K562 (cell line): ENCODE measurements around the gene SLC25A10. TPM values are rescaled to one million over a fixed set of nuclear protein-coding genes. Genes with fewer than 3 reads are reported as not detected.
A peak's percentile ranks its signal among the peaks of the same experiment; 100 is the strongest.

Source experiments
- CBFA2T3 ChIP-seq: fragments of 450-650 bp; IDR thresholded peaks from 2 replicates; pipeline ENCODE4 v1.6.1; 2017
- CHD1 ChIP-seq: fragments of 200-600 bp; sonication (generic); IDR thresholded peaks from one replicate; pipeline ENCODE4 v1.6.1; 2012; ENCODE audit warnings: mild to moderate bottlenecking, moderate library complexity, low read length, inconsistent platforms
- CREB5 ChIP-seq: fragments of 250-450 bp; sonication (Bioruptor Pico); IDR thresholded peaks from 2 replicates; pipeline ENCODE4 v1.5.0; 2020; ENCODE audit warnings: mild to moderate bottlenecking
- MBD2 ChIP-seq: sonication (generic); IDR thresholded peaks from 2 replicates; pipeline ENCODE4 v1.6.1; 2016; ENCODE audit warnings: low read depth, borderline replicate concordance
- RBM25 ChIP-seq: fragments of 200-400 bp; formaldehyde crosslinking; IDR thresholded peaks from 2 replicates; pipeline ENCODE4 v1.6.1; 2018; ENCODE audit warnings: low read length, low read depth, moderate library complexity; ENCODE audit not compliant: severe bottlenecking
- REST ChIP-seq, 2 experiments: fragments of 450-650 bp; formaldehyde crosslinking in 1 of 2; IDR thresholded peaks; 2 replicates each; pipeline versions ENCODE4 v1.4.0 to v1.6.1; 2014 to 2020; ENCODE audit warnings: mild to moderate bottlenecking in 2 of 2, borderline replicate concordance in 1 of 2, low read depth in 1 of 2
- SIN3B ChIP-seq: fragments of 450-650 bp; IDR thresholded peaks from 2 replicates; pipeline ENCODE4 v1.6.1; 2017; ENCODE audit warnings: low read depth, mild to moderate bottlenecking, moderate library complexity
- SP2 ChIP-seq: IDR thresholded peaks from 2 replicates; pipeline ENCODE4 v1.6.1; 2011; ENCODE audit warnings: mild to moderate bottlenecking, low read depth, low read length, moderate library complexity; ENCODE audit not compliant: poor library complexity, severe bottlenecking; ENCODE audit errors: extremely low read depth
- SRSF3 ChIP-seq: fragments of 200-400 bp; formaldehyde crosslinking; IDR thresholded peaks from 2 replicates; pipeline ENCODE4 v1.6.1; 2016; ENCODE audit warnings: mild to moderate bottlenecking, low read length, moderate library complexity; ENCODE audit not compliant: insufficient read depth
- ZFP36 ChIP-seq: fragments of 150-350 bp; IDR thresholded peaks from 2 replicates; pipeline ENCODE4 v1.6.1; 2018; ENCODE audit warnings: low read length, low read depth; ENCODE audit not compliant: partially characterized antibody
- ZNF134 ChIP-seq: fragments of 250-450 bp; sonication (Bioruptor Pico); conservative IDR thresholded peaks from 2 replicates; pipeline ENCODE4 v1.4.0; 2020
- polyA plus RNA-seq, 8 experiments: library from polyadenylated mRNA; depleted of rRNA in 4 of 8; stranded (reverse) in 5 of 8; unstranded in 3 of 8; fragments of >200 nt; fragmentation: Nextera tagmentation in 2 of 8; fragmentation: Illumina TruSeq in 1 of 8; extraction: Ambion mirVana in 2 of 8; extraction: Trizol in 1 of 8; gene quantifications; 2 replicates each; pipeline versions ENCODE4 v1.2.1 to v1.2.3, GENCODE V29; 2011 to 2014; ENCODE audit warnings: inconsistent platforms in 1 of 8, missing spikeins in 1 of 8
- total RNA-seq, 7 experiments: library from RNA; depleted of rRNA in 6 of 7; stranded (reverse); fragments of >200 nt in 6 of 7; fragmentation: Illumina TruSeq in 2 of 7; extraction: Trizol in 2 of 7; gene quantifications; 2 replicates each; pipeline versions ENCODE4 v1.2.1 to v1.2.3, GENCODE V29; 2011 to 2021; ENCODE audit warnings: low replicate concordance in 1 of 7
- TF ChIP-seq, protein P1 (sequence below), 2 experiments: IDR thresholded peaks; 2 replicates each; pipeline ENCODE4 v1.6.1; 2012; ENCODE audit warnings: improper control_type of control experiment in 2 of 2, low read depth in 2 of 2, low read length in 2 of 2, borderline replicate concordance in 1 of 2
- TF ChIP-seq, protein P2 (sequence below): IDR thresholded peaks from 2 replicates; pipeline ENCODE4 v1.6.1; 2012; ENCODE audit warnings: low read depth, low read length, improper control_type of control experiment, borderline replicate concordance

Gene SLC25A10
- total and polyA plus RNA-seq, 9 of the 15 experiments (the other 6 are each of a cell fraction or from before 2014, with no cell fraction given) = 0.10 to 85.6 (median 34.3) TPM

DNA sequence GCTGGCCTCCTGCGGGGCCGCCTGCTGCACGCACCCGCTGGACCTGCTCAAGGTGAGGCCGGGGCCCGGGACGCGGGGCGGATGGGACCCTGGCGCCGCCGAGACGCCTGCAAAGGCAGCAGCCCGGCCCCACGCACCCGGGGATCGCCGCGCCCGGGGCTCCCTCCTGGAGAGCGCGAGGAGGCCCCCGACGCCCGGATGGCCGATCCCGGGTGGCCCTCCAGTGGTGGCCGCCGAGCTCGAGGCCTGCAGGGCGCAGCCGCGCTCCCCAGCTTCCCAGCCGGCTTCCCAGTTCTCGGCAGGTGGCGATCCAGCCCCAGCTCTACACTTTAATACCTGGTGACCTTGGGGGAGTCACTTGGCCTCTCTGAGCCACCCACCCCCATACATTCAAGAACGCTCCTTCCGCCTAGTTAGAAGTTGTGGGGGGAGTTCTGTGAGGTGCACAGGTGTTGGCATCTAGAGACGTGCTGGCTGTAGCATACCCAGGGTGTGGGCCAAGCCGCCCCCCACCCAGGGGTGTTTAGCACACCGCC lies 452 bp downstream of the SLC25A10 start (continued):
- peak; percentile 33; the same call in 1 of the 2 replicates for TF ChIP-seq REST (IDR thresholded peaks at IDR 0.05; ENCODE audit: borderline replicate concordance)
- TF ChIP-seq REST (CRISPR knock-in tag; IDR thresholded peaks at IDR 0.05; ENCODE audit: low read depth) = no peak
- TF ChIP-seq MBD2 = no peak
- TF ChIP-seq SIN3B = no peak; the same call in 1 of the 2 replicates
- TF ChIP-seq RBM25 = no peak
- no peak for TF ChIP-seq CHD1
- TF ChIP-seq CREB5 = no peak
- TF ChIP-seq, protein P1, sequence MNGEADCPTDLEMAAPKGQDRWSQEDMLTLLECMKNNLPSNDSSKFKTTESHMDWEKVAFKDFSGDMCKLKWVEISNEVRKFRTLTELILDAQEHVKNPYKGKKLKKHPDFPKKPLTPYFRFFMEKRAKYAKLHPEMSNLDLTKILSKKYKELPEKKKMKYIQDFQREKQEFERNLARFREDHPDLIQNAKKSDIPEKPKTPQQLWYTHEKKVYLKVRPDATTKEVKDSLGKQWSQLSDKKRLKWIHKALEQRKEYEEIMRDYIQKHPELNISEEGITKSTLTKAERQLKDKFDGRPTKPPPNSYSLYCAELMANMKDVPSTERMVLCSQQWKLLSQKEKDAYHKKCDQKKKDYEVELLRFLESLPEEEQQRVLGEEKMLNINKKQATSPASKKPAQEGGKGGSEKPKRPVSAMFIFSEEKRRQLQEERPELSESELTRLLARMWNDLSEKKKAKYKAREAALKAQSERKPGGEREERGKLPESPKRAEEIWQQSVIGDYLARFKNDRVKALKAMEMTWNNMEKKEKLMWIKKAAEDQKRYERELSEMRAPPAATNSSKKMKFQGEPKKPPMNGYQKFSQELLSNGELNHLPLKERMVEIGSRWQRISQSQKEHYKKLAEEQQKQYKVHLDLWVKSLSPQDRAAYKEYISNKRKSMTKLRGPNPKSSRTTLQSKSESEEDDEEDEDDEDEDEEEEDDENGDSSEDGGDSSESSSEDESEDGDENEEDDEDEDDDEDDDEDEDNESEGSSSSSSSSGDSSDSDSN (IDR thresholded peaks at IDR 0.05; ENCODE audit: borderline replicate concordance in 1 of 2, low read depth in 2 of 2, low read length in 2 of 2) = peak in 1 of 2 experiments; percentile 95; a peak in 3 of 4 replicates
- TF ChIP-seq ZNF134 (CRISPR knock-in tag) = no peak
- TF ChIP-seq SRSF3 = no peak
- TF ChIP-seq CBFA2T3 = no peak
- TF ChIP-seq SP2 = no peak
- TF ChIP-seq ZFP36 = peak; percentile 83
- TF ChIP-seq, protein P2, sequence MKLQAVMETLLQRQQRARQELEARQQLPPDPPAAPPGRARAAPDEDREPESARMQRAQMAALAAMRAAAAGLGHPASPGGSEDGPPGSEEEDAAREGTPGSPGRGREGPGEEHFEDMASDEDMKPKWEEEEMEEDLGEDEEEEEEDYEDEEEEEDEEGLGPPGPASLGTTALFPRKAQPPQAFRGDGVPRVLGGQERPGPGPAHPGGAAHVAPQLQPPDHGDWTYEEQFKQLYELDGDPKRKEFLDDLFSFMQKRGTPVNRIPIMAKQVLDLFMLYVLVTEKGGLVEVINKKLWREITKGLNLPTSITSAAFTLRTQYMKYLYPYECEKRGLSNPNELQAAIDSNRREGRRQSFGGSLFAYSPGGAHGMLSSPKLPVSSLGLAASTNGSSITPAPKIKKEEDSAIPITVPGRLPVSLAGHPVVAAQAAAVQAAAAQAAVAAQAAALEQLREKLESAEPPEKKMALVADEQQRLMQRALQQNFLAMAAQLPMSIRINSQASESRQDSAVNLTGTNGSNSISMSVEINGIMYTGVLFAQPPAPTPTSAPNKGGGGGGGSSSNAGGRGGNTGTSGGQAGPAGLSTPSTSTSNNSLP = no peak
